C4-2B (cell line): ENCODE data around the gene TWF2.

ENCODE experiments used
- ZFX ChIP-seq: fragments of 450-650 bp; IDR thresholded peaks from 2 replicates; pipeline ENCODE4 v1.6.1; 2017
- TF ChIP-seq, protein P1 (sequence below): fragments of 450-650 bp; conservative IDR thresholded peaks from 2 replicates; pipeline ENCODE4 v1.5.1; 2017; ENCODE audit warnings: mild to moderate bottlenecking

DNA sequence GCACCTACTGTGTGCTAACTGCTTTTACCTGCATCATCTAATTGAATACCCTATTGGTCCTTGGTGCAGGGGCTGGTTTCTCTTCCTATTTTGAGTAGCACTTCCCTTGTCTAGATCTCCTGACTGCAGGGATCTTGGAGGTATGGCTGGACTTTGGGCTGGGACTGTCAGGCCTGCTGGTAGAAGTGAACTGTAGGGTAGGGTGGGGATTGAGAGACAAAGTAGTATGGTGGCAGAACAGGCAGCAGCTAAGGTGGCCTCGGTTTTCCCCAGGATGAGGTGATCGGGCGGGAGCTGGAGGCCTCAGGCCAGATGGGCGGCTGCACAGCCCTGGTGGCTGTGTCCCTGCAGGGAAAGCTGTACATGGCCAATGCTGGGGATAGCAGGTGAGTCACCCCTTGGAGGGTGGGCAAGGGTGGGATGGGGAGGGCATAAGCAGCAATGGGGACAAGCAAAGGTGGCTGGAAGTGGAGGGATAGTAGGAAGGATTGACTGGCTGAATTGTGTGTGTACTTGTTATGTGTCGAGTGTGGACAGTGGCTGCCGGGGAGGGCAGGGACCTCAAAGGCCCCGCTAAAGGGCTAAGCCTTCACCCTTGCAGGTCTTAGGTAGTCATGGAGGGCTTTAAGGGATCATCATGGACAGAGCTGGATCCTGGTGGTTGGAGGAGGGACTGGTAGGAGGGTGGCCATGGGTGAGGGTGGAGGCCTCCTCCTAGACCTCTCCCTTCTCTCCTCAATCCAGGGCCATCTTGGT, 8.6 kb upstream of the TWF2 start:
- TF ChIP-seq, protein P1, sequence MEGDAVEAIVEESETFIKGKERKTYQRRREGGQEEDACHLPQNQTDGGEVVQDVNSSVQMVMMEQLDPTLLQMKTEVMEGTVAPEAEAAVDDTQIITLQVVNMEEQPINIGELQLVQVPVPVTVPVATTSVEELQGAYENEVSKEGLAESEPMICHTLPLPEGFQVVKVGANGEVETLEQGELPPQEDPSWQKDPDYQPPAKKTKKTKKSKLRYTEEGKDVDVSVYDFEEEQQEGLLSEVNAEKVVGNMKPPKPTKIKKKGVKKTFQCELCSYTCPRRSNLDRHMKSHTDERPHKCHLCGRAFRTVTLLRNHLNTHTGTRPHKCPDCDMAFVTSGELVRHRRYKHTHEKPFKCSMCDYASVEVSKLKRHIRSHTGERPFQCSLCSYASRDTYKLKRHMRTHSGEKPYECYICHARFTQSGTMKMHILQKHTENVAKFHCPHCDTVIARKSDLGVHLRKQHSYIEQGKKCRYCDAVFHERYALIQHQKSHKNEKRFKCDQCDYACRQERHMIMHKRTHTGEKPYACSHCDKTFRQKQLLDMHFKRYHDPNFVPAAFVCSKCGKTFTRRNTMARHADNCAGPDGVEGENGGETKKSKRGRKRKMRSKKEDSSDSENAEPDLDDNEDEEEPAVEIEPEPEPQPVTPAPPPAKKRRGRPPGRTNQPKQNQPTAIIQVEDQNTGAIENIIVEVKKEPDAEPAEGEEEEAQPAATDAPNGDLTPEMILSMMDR: no peak
- TF ChIP-seq ZFX: no peak
